ENCODE measurements around the gene RICTOR. TPM values are rescaled to one million over a fixed set of nuclear protein-coding genes. Genes with fewer than 3 reads are reported as not detected.

RICTOR gene
- total and polyA plus RNA-seq, 11 donors = 6.8 to 76.3 (median 30.8) TPM

- ATAC-seq (no peak), DNase-seq (no peak)
- H3K9me3 ChIP-seq = no peaks in the 10 kb centered on the region
- H3K27me3 ChIP-seq = no peaks in the 10 kb centered on the region
- H3K36me3 ChIP-seq = peaks cover 0 to 100% (median 97%) of the 10 kb centered on the region in 9 donors
- no peak overlapping the region for H3K27ac ChIP-seq
- TF ChIP-seq CTCF (IDR thresholded peaks at IDR 0.05) (no peak), POLR2A (IDR thresholded peaks at IDR 0.05) (no peak)
- 91 to 98% (median 95%) methylated on average over 2 of the region's 2 CpGs for WGBS, 4 donors
- no peak overlapping the region for H3K4me3 ChIP-seq
- no peaks in the 10 kb centered on the region for H3K4me1 ChIP-seq
- intact Hi-C loops (cut with DNase I) = no loop called here
Measured at GRCh38 chr5:38961691-38962090, 112.5 kb downstream of the RICTOR start.

GRCh38 chr5:38953426-38954012 is 120.7 kb downstream of the RICTOR start:
- TF ChIP-seq POLR2A (IDR thresholded peaks at IDR 0.05) = no peak
- TF ChIP-seq CTCF (IDR thresholded peaks at IDR 0.05) = no peak
- H3K27ac ChIP-seq = no peak overlapping the region
- DNase-seq (no peak), ATAC-seq (no peak)
- intact Hi-C loops (cut with DNase I) = no loop called here
- peaks cover 0 to 100% (median 100%) of the 10 kb centered on the region in 9 donors for H3K36me3 ChIP-seq
- H3K4me1 ChIP-seq = no peaks in the 10 kb centered on the region
- no peaks in the 10 kb centered on the region for H3K27me3 ChIP-seq
- H3K9me3 ChIP-seq = no peaks in the 10 kb centered on the region
- H3K4me3 ChIP-seq = no peak overlapping the region
- WGBS, 4 donors = 90 to 95% (median 92%) methylated on average over 4 of the region's 4 CpGs

GRCh38 chr5:38948501-38948900 is 125.7 kb downstream of the RICTOR start:
- TF ChIP-seq POLR2A (IDR thresholded peaks at IDR 0.05) (no peak), CTCF (IDR thresholded peaks at IDR 0.05) (no peak)
- Histone ChIP-seq H3K36me3 (peaks cover 3 to 100% (median 100%) of the 10 kb centered on the region in 9 donors), H3K4me1 (no peaks in the 10 kb centered on the region), H3K9me3 (no peaks in the 10 kb centered on the region), H3K4me3 (no peak overlapping the region), H3K27me3 (no peaks in the 10 kb centered on the region), H3K27ac (no peak overlapping the region)
- intact Hi-C loops (cut with DNase I) = no loop called here
- ATAC-seq (no peak), DNase-seq (no peak)

- 93 to 96% (median 95%) methylated on average over 4 of the region's 4 CpGs for WGBS, 4 donors
- Histone ChIP-seq H3K4me1 (no peaks in the 10 kb centered on the region), H3K4me3 (no peak overlapping the region), H3K27me3 (no peaks in the 10 kb centered on the region), H3K27ac (no peak overlapping the region), H3K36me3 (peaks cover 3 to 100% (median 93%) of the 10 kb centered on the region in 9 donors), H3K9me3 (no peaks in the 10 kb centered on the region)
- intact Hi-C loops (cut with DNase I) = no loop called here
- no peak for DNase-seq
- TF ChIP-seq POLR2A (IDR thresholded peaks at IDR 0.05) (no peak), CTCF (IDR thresholded peaks at IDR 0.05) (no peak)
- ATAC-seq = no peak
Measured at GRCh38 chr5:38944282-38944681, 129.9 kb downstream of the RICTOR start.
